Stomach smooth muscle (tissue), 2 donors: Measurements from ENCODE around the gene KAT14.
"Not testable (repeated sequence)": the region's sequence is repeated elsewhere in the genome, so short reads cannot be mapped to it uniquely, and the experiment has no call there.

Experiments
- H3K27ac ChIP-seq: one replicate; pipeline ENCODE4 v1.7.0; 2013; ENCODE audit warnings: mild to moderate bottlenecking, low read length, inconsistent platforms
- H3K27me3 ChIP-seq, 2 donors: one replicate each; pipeline ENCODE4 v1.7.0; 2013; ENCODE audit warnings: low read length in 2 of 2; ENCODE audit not compliant: insufficient read depth in 2 of 2, control insufficient read depth in 1 of 2
- H3K36me3 ChIP-seq, 2 donors: one replicate each; pipeline ENCODE4 v1.7.0; 2013; ENCODE audit warnings: low read length in 2 of 2; ENCODE audit not compliant: control insufficient read depth in 2 of 2, insufficient read depth in 2 of 2
- H3K4me1 ChIP-seq: one replicate; pipeline ENCODE4 v1.7.0; 2013; ENCODE audit warnings: low read length; ENCODE audit not compliant: control insufficient read depth, insufficient read depth
- H3K4me3 ChIP-seq, 2 donors: one replicate each; pipeline ENCODE4 v1.7.0; 2013; ENCODE audit warnings: low read length in 2 of 2
- H3K9ac ChIP-seq, 2 donors: one replicate each; pipeline ENCODE4 v1.7.0; 2013; ENCODE audit warnings: low read length in 2 of 2, mild to moderate bottlenecking in 1 of 2
- H3K9me3 ChIP-seq, 2 donors: one replicate each; pipeline ENCODE4 v1.7.0; 2013; ENCODE audit warnings: low read length in 2 of 2; ENCODE audit not compliant: control insufficient read depth in 2 of 2
- donor health status: healthy.
- donor health status: Pancreatic carcinoma.

Gene KAT14

DNA sequence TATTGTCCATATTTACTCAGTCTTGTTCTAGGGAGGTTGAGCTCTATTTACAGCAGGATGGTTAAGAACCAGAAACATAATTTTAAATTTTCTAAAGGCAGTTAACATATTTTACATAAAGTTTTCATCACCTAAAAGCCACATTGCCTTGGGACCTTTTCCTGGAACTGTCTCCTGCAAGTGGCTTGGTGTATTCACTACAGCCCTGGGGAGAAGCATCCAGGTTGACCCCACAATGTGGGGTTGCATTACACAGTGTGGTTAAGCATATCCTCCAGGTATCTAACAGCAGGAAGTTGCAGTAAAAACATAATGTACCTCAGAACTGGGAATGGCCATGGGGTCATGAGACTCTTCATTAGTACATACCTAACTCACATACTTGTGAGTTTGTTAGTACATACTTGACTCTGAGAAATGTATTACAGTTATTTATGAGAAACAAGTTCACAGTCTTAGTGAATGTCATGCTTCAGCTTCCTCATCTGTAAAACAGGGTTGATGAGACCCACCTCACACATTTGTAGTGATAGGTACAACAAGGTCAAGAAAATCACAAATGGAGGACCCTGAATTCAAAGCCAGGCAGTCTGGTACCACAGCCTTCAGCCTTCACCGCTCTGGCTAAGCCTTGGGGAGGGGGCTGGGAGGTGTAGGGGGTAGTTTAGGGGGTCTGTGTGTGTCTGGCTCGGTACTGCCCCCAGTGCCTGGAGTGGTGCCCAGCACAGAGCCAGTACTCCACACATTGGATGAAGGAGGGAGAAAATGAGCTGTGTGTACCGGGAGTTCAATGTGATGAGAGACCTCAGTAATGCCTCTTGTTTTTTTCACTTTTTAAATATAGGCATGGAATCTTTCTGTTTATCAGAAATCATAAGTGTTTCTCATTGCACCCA lies 52.9 kb downstream of the KAT14 start:
- Histone ChIP-seq H3K9ac (no peak overlapping the region), H3K27me3 (no peaks in the 10 kb centered on the region), H3K4me1 (no peaks in the 10 kb centered on the region), H3K27ac (no peak overlapping the region), H3K4me3 (no peak overlapping the region), H3K36me3 (peaks cover 15 to 27% of the 10 kb centered on the region in 2 donors), H3K9me3 (no peaks in the 10 kb centered on the region)

- Histone ChIP-seq H3K27me3 (no peaks in the 10 kb centered on the region), H3K4me3 (no peak overlapping the region), H3K36me3 (peaks cover 10 to 20% of the 10 kb centered on the region in 2 donors), H3K4me1 (no peaks in the 10 kb centered on the region), H3K9ac (no peak overlapping the region), H3K9me3 (no peaks in the 10 kb centered on the region), H3K27ac (no peak overlapping the region)
Observed at GRCh38 chr20:18191306-18191705, 53.6 kb downstream of the KAT14 start.

DNA sequence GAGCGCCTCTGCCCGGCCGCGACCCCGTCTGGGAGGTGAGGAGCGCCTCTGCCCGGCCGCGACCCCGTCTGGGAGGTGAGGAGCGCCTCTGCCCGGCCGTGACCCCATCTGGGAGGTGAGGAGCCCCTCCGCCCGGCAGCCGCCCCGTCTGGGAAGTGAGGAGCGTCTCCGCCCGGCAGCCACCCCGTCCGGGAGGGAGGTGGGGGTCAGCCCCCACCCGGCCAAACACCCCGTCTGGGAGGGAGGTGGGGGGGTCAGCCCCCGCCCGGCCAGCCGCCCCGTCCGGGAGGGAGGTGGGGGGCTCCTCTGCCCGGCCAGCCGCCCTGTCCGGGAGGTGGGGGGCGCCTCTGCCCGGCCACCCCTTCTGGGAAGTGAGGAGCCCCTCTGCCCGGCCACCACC lies 56.8 kb downstream of the KAT14 start:
- H3K36me3 ChIP-seq, H3K9me3 ChIP-seq, H3K27me3 ChIP-seq, H3K4me1 ChIP-seq, H3K4me3 ChIP-seq, H3K9ac ChIP-seq, H3K27ac ChIP-seq: not testable (repeated sequence)

DNA sequence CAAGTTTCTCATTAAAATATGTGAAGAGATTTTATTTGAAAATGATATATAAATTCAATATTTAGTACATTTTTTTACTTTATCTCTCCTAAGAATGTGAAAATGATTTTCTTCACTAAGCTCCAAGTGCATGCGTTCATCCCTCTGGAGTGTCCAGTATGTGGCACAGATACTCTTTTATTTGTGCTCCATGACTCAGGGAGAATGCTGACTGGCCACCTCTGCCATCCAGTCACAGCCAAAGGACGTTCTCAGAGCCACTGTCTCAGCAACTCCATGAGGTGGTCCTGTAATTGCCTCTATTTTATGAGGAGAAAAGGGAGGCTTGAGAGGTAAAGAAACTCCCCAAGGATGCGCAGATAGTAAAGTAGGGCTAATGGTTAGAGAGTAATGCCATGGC lies 58.3 kb downstream of the KAT14 start:
- H3K27ac ChIP-seq: no peak overlapping the region
- peaks cover 0 to 2% of the 10 kb centered on the region in 2 donors for H3K36me3 ChIP-seq
- H3K4me3 ChIP-seq: no peak overlapping the region
- H3K27me3 ChIP-seq: no peaks in the 10 kb centered on the region
- no peaks in the 10 kb centered on the region for H3K9me3 ChIP-seq
- H3K9ac ChIP-seq: no peak overlapping the region
- no peaks in the 10 kb centered on the region for H3K4me1 ChIP-seq

DNA sequence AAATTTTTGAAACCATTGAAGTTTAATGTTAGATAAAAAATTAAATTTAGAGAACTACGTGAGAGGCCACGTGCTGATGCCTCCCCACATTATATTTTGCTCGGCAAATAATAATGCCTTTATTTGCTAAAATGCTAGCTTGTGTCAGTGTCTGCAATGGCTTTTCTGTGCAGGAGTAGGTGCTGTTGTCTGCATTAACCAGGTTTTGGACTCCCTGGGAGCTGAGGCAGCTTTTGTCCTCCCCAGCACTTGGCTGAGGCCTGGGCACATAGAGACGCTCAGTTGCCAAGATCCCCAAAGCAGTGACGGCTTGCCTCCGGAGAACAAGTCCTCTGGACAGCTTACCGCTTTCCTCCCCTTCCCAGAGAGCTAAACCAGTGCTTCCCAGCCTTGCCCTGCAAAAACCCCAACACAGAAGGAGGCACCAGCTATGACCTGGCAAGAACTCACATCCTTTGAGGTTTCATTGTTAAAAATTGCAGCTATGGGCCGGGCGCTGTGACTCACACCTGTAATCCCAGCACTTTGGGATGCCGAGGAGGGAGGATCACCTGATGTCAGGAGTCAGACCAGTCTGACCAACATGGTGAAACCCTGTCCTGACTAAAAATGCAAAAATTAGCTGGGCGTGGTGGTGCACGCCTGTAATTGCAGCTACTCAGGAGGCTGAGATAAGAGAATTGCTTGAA lies 59.9 kb downstream of the KAT14 start:
- no peak overlapping the region for H3K4me3 ChIP-seq
- H3K4me1 ChIP-seq: no peaks in the 10 kb centered on the region
- H3K36me3 ChIP-seq: no peaks in the 10 kb centered on the region
- H3K27ac ChIP-seq: no peak overlapping the region
- no peaks in the 10 kb centered on the region for H3K27me3 ChIP-seq
- no peaks in the 10 kb centered on the region for H3K9me3 ChIP-seq
- no peak overlapping the region for H3K9ac ChIP-seq

DNA sequence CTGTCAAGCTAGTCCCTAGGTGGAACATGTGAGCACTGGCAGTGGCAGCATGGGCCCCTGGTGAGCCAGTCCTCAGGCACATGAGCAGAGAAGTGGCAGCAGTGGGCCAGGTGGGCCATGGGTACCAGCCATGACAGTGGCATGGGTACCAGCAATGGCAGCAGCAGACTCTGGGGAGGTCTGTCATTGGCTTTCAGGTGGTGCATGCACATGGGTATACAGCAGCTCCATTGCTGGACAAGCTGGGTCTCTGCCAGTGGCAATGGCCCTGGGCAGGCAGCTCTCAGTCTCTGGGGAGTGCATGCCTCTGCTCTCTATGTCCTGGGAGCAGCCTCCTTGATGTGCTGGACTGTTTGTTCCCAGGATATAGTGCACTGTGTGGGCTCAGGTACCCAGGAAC lies 65.3 kb downstream of the KAT14 start:
- H3K27me3 ChIP-seq: no peaks in the 10 kb centered on the region
- no peak overlapping the region for H3K27ac ChIP-seq
- H3K9ac ChIP-seq: no peak overlapping the region
- H3K4me3 ChIP-seq: no peak overlapping the region
- H3K36me3 ChIP-seq: no peaks in the 10 kb centered on the region
- no peaks in the 10 kb centered on the region for H3K9me3 ChIP-seq
- H3K4me1 ChIP-seq: no peaks in the 10 kb centered on the region

GRCh38 chr20:18203700-18204099 lies 66.0 kb downstream of the KAT14 start:
- not testable (repeated sequence) for H3K36me3 ChIP-seq, H3K27me3 ChIP-seq, H3K9me3 ChIP-seq, H3K4me1 ChIP-seq, H3K4me3 ChIP-seq, H3K27ac ChIP-seq, H3K9ac ChIP-seq

DNA sequence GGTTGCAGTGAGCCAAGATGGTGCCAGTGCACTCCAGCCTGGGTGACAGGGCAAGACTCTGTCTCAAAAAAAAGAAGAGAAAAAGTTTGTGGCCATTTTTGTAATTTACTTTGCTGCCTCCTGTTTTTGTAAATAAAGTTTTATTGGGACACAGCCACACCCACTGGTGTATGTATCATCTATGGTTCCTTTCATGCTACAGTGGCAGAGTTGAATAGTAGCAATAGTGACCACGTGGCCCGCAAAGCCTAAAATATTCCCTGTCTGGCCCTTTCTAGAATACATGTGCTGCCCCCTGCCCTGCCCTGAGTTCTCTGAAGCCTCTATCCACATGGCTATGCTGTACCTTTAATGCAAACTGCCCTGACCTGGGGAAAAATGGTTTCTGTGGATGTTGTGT lies 75.3 kb downstream of the KAT14 start:
- Histone ChIP-seq H3K9me3 (no peaks in the 10 kb centered on the region), H3K27me3 (no peaks in the 10 kb centered on the region), H3K36me3 (no peaks in the 10 kb centered on the region), H3K27ac (no peak overlapping the region), H3K4me3 (no peak overlapping the region), H3K9ac (no peak overlapping the region), H3K4me1 (no peaks in the 10 kb centered on the region)

DNA sequence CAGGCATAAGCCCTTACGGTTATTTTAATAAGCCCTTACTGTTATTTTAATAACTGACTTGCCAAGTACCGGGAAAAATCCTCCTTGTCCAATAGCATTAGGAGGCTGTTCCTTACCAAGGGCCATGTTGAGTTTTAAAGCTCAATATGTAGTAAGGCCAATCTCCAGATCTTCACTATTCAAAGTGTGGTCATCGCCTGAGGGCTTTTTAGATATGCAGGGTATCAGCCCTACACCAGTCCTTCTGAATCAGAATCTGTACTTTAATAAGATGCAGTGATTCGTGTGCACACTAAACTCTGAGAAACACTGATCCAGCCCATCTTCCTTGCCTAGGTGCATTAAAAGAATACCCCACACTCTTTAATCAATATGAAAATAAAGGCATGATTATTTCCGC lies 77.9 kb downstream of the KAT14 start:
- H3K4me3 ChIP-seq: no peak overlapping the region

DNA sequence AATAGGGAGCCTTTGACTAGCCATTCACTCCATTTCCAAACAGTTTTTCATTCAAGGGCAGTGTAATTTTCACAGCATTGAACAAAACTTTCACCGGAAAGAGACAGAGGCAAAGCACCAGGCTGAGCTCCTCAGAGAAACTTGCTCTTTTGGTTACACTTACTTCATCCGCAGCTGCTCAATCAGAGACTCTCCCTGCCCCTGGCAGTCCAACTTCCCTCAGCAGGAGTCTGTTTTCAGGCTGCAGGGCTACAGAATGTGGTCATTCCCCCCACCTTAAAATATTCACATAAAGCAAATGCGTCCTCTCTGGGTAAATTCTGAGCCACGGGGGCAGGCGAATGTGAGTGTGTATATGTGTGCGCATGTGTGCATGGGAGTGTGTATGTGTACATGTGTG lies 80.6 kb downstream of the KAT14 start:
- no peaks in the 10 kb centered on the region for H3K27me3 ChIP-seq
- H3K36me3 ChIP-seq: no peaks in the 10 kb centered on the region
- no peak overlapping the region for H3K4me3 ChIP-seq
- peaks cover 0 to 2% of the 10 kb centered on the region in 2 donors for H3K9me3 ChIP-seq
- H3K4me1 ChIP-seq: no peaks in the 10 kb centered on the region
- H3K9ac ChIP-seq: no peak overlapping the region
- H3K27ac ChIP-seq: no peak overlapping the region

More for the DNA sequence above, 77.9 kb downstream of the KAT14 start:
- H3K27me3 ChIP-seq: no peaks in the 10 kb centered on the region
- no peaks in the 10 kb centered on the region for H3K36me3 ChIP-seq
- no peaks in the 10 kb centered on the region for H3K4me1 ChIP-seq
- no peak overlapping the region for H3K9ac ChIP-seq
- no peak overlapping the region for H3K27ac ChIP-seq
- H3K9me3 ChIP-seq: peaks cover 0 to 2% of the 10 kb centered on the region in 2 donors

GRCh38 chr20:18223409-18223808 lies 85.7 kb downstream of the KAT14 start:
- H3K4me3 ChIP-seq: no peak overlapping the region
- no peaks in the 10 kb centered on the region for H3K27me3 ChIP-seq
- H3K27ac ChIP-seq: no peak overlapping the region
- H3K9ac ChIP-seq: no peak overlapping the region
- H3K9me3 ChIP-seq: peaks cover 0 to 2% of the 10 kb centered on the region in 2 donors
- no peaks in the 10 kb centered on the region for H3K36me3 ChIP-seq
- H3K4me1 ChIP-seq: peaks cover 12% of the 10 kb centered on the region
